Transverse colon (tissue), 3 donors: ENCODE results near the gene RASL10A.

Experiments
- CTCF ChIP-seq, 5 experiments: fragments of 200-600 bp in 3 of 5; fragments of 450-650 bp in 2 of 5; sonication (generic) in 3 of 5; IDR thresholded peaks; 1 replicate in 2 of 5; 2 replicates in 3 of 5; pipeline ENCODE4 v1.5.1; 2016 to 2017; ENCODE audit warnings: antibody characterized with exemption in 5 of 5, inconsistent platforms in 3 of 5, mild to moderate bottlenecking in 2 of 5, moderate library complexity in 1 of 5
- POLR2A ChIP-seq: fragments of 450-650 bp; IDR thresholded peaks from one replicate; pipeline ENCODE4 v1.6.1; 2016; ENCODE audit warnings: antibody characterized with exemption, mild to moderate bottlenecking, moderate library complexity

- TF ChIP-seq CTCF (IDR thresholded peaks at IDR 0.05) (no peak), POLR2A (no peak)
Observed at GRCh38 chr22:29330291-29330690, 14.8 kb upstream of the RASL10A start.
